Measurements from ENCODE around the gene PRKD3.
"Not testable (repeated sequence)": the region's sequence is repeated elsewhere in the genome, so short reads cannot be mapped to it uniquely, and the experiment has no call there.

PRKD3 gene

GRCh38 chr2:37300146-37300545, 24.5 kb downstream of the PRKD3 start:
- POLR2A ChIA-PET = no interaction called here
- no peak for DNase-seq (ENCODE audit: extremely low spot score)
- no peak for TF ChIP-seq CTCF (IDR thresholded peaks at IDR 0.05; ENCODE audit: control extremely low read depth, extremely low read depth, low read depth, missing control alignments)
- CTCF ChIA-PET = interaction anchor here (1.3 to 2.3 kb wide), 3 partner anchors 11 to 23 kb away, joined by 3 to 9 read pairs (median 4); no protein-coding TSS in a partner anchor

GRCh38 chr2:37297632-37298031, 27.0 kb downstream of the PRKD3 start:
- DNase-seq (ENCODE audit: extremely low spot score) = no peak
- ChIA-PET CTCF (no interaction called here), POLR2A (no interaction called here)
- TF ChIP-seq CTCF (IDR thresholded peaks at IDR 0.05; ENCODE audit: control extremely low read depth, extremely low read depth, low read depth, missing control alignments) = no peak

- ChIA-PET CTCF (no interaction called here), POLR2A (no interaction called here)
- no peak for DNase-seq (ENCODE audit: extremely low spot score)
- no peak for TF ChIP-seq CTCF (IDR thresholded peaks at IDR 0.05; ENCODE audit: control extremely low read depth, extremely low read depth, low read depth, missing control alignments)
Measured at GRCh38 chr2:37295469-37296073, 29.1 kb downstream of the PRKD3 start.

- DNase-seq (ENCODE audit: extremely low spot score); POLR2A ChIA-PET; CTCF ChIA-PET: not testable (repeated sequence)
Measured at GRCh38 chr2:37294858-37295257, 29.8 kb downstream of the PRKD3 start.

- TF ChIP-seq CTCF (IDR thresholded peaks at IDR 0.05; ENCODE audit: control extremely low read depth, extremely low read depth, low read depth, missing control alignments) = no peak
- ChIA-PET CTCF (interaction anchor here (0.9 kb wide), 1 partner anchor 24 kb away, joined by 3 read pairs; no protein-coding TSS in a partner anchor), POLR2A (no interaction called here)
- no peak for DNase-seq (ENCODE audit: extremely low spot score)
Measured at GRCh38 chr2:37291680-37292079, 33.0 kb downstream of the PRKD3 start.

GRCh38 chr2:37287966-37288365, 36.7 kb downstream of the PRKD3 start:
- ChIA-PET POLR2A (no interaction called here), CTCF (interaction anchor here (0.9 to 2.4 kb wide), 3 partner anchors 30 to 590 kb away, joined by 3 to 5 read pairs (median 4); no protein-coding TSS in a partner anchor)
- TF ChIP-seq CTCF (IDR thresholded peaks at IDR 0.05; ENCODE audit: control extremely low read depth, extremely low read depth, low read depth, missing control alignments) = peak; percentile 44
- peak; percentile 20 for DNase-seq (ENCODE audit: extremely low spot score)

GRCh38 chr2:37284381-37284780, 40.3 kb downstream of the PRKD3 start:
- CTCF ChIA-PET = interaction anchor here (1.3 to 2.2 kb wide), 2 partner anchors 9 to 19 kb away, joined by 4 to 7 read pairs; no protein-coding TSS in a partner anchor
- POLR2A ChIA-PET = no interaction called here
- no peak for DNase-seq (ENCODE audit: extremely low spot score)
- TF ChIP-seq CTCF (IDR thresholded peaks at IDR 0.05; ENCODE audit: control extremely low read depth, extremely low read depth, low read depth, missing control alignments) = no peak
